B cell (primary cell): ENCODE measurements around the gene METTL25. TPM values are rescaled to one million over a fixed set of nuclear protein-coding genes. Genes with fewer than 3 reads are reported as not detected.

Source experiments
- ATAC-seq: fragments of 200-7000 bp; cut with Tn5 transposase; one replicate; pipeline ENCODE4 v1.10.0; 2021; ENCODE audit warnings: low read depth, mild to moderate bottlenecking, moderate number of reproducible peaks, moderate library complexity
- CTCF ChIA-PET: fragments of 350-600 bp; sonication (Branson Sonifier 250); formaldehyde crosslinking; loops from one replicate; lab custom pipeline; 2021; ENCODE audit warnings: antibody characterized with exemption, inconsistent platforms; lab: Charles Lee
- POLR2A ChIA-PET: fragments of 350-600 bp; sonication (Branson Sonifier 250); formaldehyde crosslinking; loops from one replicate; lab custom pipeline; 2021; ENCODE audit warnings: antibody characterized with exemption; lab: Charles Lee
- DNase-seq: peaks from one replicate; pipeline ENCODE4 v3.0.0; 2013
- H2AFZ ChIP-seq: 2 replicates; pipeline ENCODE4 v1.6.1; 2012; ENCODE audit warnings: mild to moderate bottlenecking, low read depth, low read length; ENCODE audit not compliant: insufficient read depth, poor library complexity, severe bottlenecking
- H3K27ac ChIP-seq, 2 donors: 1 replicate in 1 of 2; 2 replicates in 1 of 2; pipeline ENCODE4 v1.5.1; 2012 to 2013; ENCODE audit warnings: low read length in 2 of 2, mild to moderate bottlenecking in 2 of 2, moderate library complexity in 1 of 2
- H3K27me3 ChIP-seq, 4 experiments: fragments of 200-600 bp in 1 of 4; sonication (generic) in 1 of 4; replicated peaks in 1 of 4; 1 replicate in 2 of 4; 2 replicates in 2 of 4; pipeline versions ENCODE4 v1.6.1 to v1.7.0; 2013 to 2016; ENCODE audit warnings: low read length in 3 of 4, mild to moderate bottlenecking in 2 of 4, mixed read lengths in 1 of 4, moderate library complexity in 1 of 4; ENCODE audit not compliant: insufficient read depth in 4 of 4, control insufficient read depth in 3 of 4; ENCODE audit errors: control extremely low read depth in 1 of 4
- H3K36me3 ChIP-seq, 2 experiments: replicated peaks in 1 of 2; 1 replicate in 1 of 2; 2 replicates in 1 of 2; pipeline versions ENCODE4 v1.6.1 to v1.7.1; 2013; ENCODE audit warnings: low read length in 1 of 2; ENCODE audit not compliant: insufficient read depth in 2 of 2, control insufficient read depth in 1 of 2; ENCODE audit errors: control extremely low read depth in 1 of 2, extremely low read depth in 1 of 2
- H3K4me1 ChIP-seq, 2 donors: fragments of 200-600 bp in 1 of 2; sonication (generic) in 1 of 2; 1 replicate in 1 of 2; 2 replicates in 1 of 2; pipeline versions ENCODE4 v1.5.1 to v1.6.1; 2013 to 2017; ENCODE audit warnings: low read length in 2 of 2; ENCODE audit not compliant: control insufficient read depth in 2 of 2, insufficient read depth in 2 of 2
- H3K4me2 ChIP-seq: replicated peaks from 2 replicates; pipeline ENCODE3; 2012; ENCODE audit warnings: mild to moderate bottlenecking, low read depth, low read length; ENCODE audit not compliant: poor library complexity, severe bottlenecking
- H3K4me3 ChIP-seq, 5 experiments: fragments of 200-600 bp in 1 of 5; sonication (generic) in 1 of 5; 1 replicate in 3 of 5; 2 replicates in 2 of 5; pipeline versions ENCODE4 v1.5.1 to v1.7.0; 2011 to 2016; ENCODE audit warnings: low read length in 4 of 5, mild to moderate bottlenecking in 4 of 5, low read depth in 2 of 5, control low read depth in 1 of 5, moderate library complexity in 1 of 5; ENCODE audit not compliant: insufficient read depth in 1 of 5; ENCODE audit errors: control extremely low read depth in 1 of 5, extremely low read depth in 1 of 5
- H3K79me2 ChIP-seq: fragments of 200-600 bp; sonication (generic); one replicate; pipeline ENCODE4 v1.6.0; 2016; ENCODE audit warnings: low read length; ENCODE audit not compliant: control insufficient read depth, insufficient read depth
- H3K9ac ChIP-seq: fragments of 200-600 bp; sonication (generic); 2 replicates; pipeline ENCODE4 v1.6.1; 2017; ENCODE audit warnings: mild to moderate bottlenecking, low read length, moderate library complexity
- H3K9me3 ChIP-seq, 3 donors: one replicate each; pipeline versions ENCODE4 v1.6.1 to v1.7.1; 2013; ENCODE audit warnings: low read length in 2 of 3; ENCODE audit not compliant: control insufficient read depth in 2 of 3, insufficient read depth in 1 of 3; ENCODE audit errors: control extremely low read depth in 1 of 3
- H4K20me1 ChIP-seq: 2 replicates; pipeline ENCODE4 v1.6.0; 2012; ENCODE audit warnings: mild to moderate bottlenecking, low read length; ENCODE audit not compliant: insufficient read depth, control insufficient read depth, poor library complexity, severe bottlenecking
- H3K27ac Mint-ChIP-seq: one replicate; pipeline ENCODE4 v1.8.0; 2021; ENCODE audit warnings: mixed read lengths
- H3K27me3 Mint-ChIP-seq: one replicate; pipeline ENCODE4 v1.8.0; 2021; ENCODE audit warnings: mixed read lengths
- H3K4me1 Mint-ChIP-seq: one replicate; pipeline ENCODE4 v1.8.0; 2021; ENCODE audit warnings: mixed read lengths
- H3K4me3 Mint-ChIP-seq: one replicate; pipeline ENCODE4 v1.8.0; 2021; ENCODE audit warnings: mixed read lengths
- H3K9me3 Mint-ChIP-seq: one replicate; pipeline ENCODE4 v1.8.0; 2022; ENCODE audit warnings: mixed read lengths; ENCODE audit not compliant: insufficient read depth
- CTCF ChIP-seq: fragments of 200-600 bp; IDR thresholded peaks from one replicate; pipeline ENCODE4 v1.8.0; 2022; ENCODE audit warnings: antibody characterized with exemption, mild to moderate bottlenecking
- EZH2 ChIP-seq: IDR thresholded peaks from 2 replicates; pipeline ENCODE4 v1.6.1; 2012; ENCODE audit warnings: borderline replicate concordance, low read depth, mild to moderate bottlenecking, moderate library complexity, low read length; ENCODE audit not compliant: insufficient read depth, poor library complexity, severe bottlenecking
- WGBS: methylation state at CpG from one replicate; pipeline ENCODE4 v1.1.5; 2013; ENCODE audit warnings: missing lambda C conversion rate; ENCODE audit not compliant: insufficient coverage; 5-methylcytosine and 5-hydroxymethylcytosine counted together
- intact Hi-C: fragments of 100-400 bp; cut with micrococcal nuclease; formaldehyde crosslinking; loops from one replicate; pipeline ENCODE4 v1.10.0; 2022
- polyA plus RNA-seq: library from polyadenylated mRNA; depleted of rRNA; stranded (reverse); fragments of >200 nt; gene quantifications from 2 replicates; pipeline ENCODE4 v1.2.3, GENCODE V29; 2012
- total RNA-seq, 2 donors: library from RNA; stranded (reverse); fragments of 120-200 nt in 1 of 2; gene quantifications; 1 replicate in 1 of 2; 2 replicates in 1 of 2; pipeline versions ENCODE4 v1.2.3 to v1.2.4, GENCODE V29; 2013 to 2022

Gene METTL25
- total and polyA plus RNA-seq, 2 donors (not counting 1 experiment from before 2014, with no cell fraction given), result 5.4 to 24.1 TPM

DNA sequence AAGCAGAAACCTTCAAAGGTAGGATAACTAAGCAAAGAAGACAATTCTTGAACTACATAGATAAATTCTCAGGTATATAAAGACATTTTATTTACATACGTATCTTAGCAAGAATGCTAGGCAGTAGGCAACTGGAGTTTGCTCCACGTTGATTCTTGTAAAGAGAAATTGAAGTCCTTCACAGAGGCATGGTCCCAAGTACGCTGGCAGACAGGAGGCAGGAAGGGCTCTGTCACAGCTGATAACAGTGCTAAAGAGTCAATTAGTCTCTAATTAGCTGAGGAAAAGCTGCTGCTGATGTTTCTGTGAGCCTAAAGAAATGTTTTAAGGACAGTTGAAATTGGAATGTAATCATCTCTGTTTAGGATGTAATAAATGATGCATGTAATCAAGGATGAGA lies 146.8 kb downstream of the METTL25 start:
- Histone ChIP-seq H3K9me3 (no peaks in the 10 kb centered on the region), H3K27ac (no peak overlapping the region), H2AFZ (no peak overlapping the region), H4K20me1 (no peaks in the 10 kb centered on the region), H3K4me3 (no peak overlapping the region), H3K9ac (no peak overlapping the region), H3K79me2 (no peaks in the 10 kb centered on the region), H3K27me3 (no peaks in the 10 kb centered on the region), H3K4me1 (no peaks in the 10 kb centered on the region), H3K36me3 (no peaks in the 10 kb centered on the region), H3K4me2 (no peak overlapping the region)
- intact Hi-C loops, result no loop called here
- TF ChIP-seq CTCF (no peak), EZH2 (no peak)
- ATAC-seq (no peak), DNase-seq (no peak)
- Mint-ChIP-seq H3K4me1 (no peaks in the 10 kb centered on the region), H3K27me3 (peaks cover 4% of the 10 kb centered on the region), H3K9me3 (no peaks in the 10 kb centered on the region), H3K4me3 (no peak overlapping the region), H3K27ac (no peak overlapping the region)
- 56% methylated on average over 2 of the region's 3 CpGs for WGBS
- ChIA-PET CTCF (no interaction called here), POLR2A (no interaction called here)

DNA sequence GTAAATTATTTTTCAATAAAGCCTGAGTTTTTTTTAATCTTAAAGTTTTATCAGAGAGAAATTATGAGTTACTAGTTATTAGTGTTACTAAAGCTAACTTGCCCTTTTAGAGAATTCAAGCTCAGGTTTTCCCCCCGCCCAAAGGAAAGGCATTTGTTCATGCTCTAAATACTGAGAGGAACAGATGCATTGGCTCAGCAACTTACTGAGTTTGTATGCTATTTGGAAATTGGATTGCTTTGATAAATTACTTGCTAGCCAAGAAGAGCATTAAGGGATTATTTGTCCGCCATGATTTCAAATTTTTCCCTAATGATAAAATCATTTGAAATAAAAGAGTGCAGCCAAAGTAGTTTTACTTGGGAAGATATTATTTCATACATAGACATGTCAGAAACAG lies 149.4 kb downstream of the METTL25 start:
- Mint-ChIP-seq H3K27ac (no peak overlapping the region), H3K27me3 (no peaks in the 10 kb centered on the region), H3K4me1 (no peaks in the 10 kb centered on the region), H3K4me3 (no peak overlapping the region), H3K9me3 (no peaks in the 10 kb centered on the region)
- Histone ChIP-seq H2AFZ (no peak overlapping the region), H3K4me3 (no peak overlapping the region), H3K9ac (no peak overlapping the region), H3K4me2 (no peak overlapping the region), H3K9me3 (no peaks in the 10 kb centered on the region), H3K27ac (no peak overlapping the region), H4K20me1 (no peaks in the 10 kb centered on the region), H3K4me1 (no peaks in the 10 kb centered on the region), H3K79me2 (no peaks in the 10 kb centered on the region), H3K27me3 (no peaks in the 10 kb centered on the region), H3K36me3 (no peaks in the 10 kb centered on the region)
- ChIA-PET CTCF (no interaction called here), POLR2A (no interaction called here)
- DNase-seq (no peak), ATAC-seq (no peak)
- no CpG with 5 or more reads among the region's 2 CpGs for WGBS
- intact Hi-C loops, result no loop called here
- TF ChIP-seq CTCF, result no peak
- no peak for TF ChIP-seq EZH2
